Nephron progenitor cell (in vitro differentiated cells): ENCODE measurements around the gene KRT82.

ENCODE experiments used
- DNase-seq: peaks from one replicate; pipeline ENCODE4 v3.0.0; 2021
- H3K27ac Mint-ChIP-seq: 2 replicates; pipeline ENCODE4 v1.8.0; 2021; ENCODE audit warnings: mild to moderate bottlenecking, moderate library complexity, mixed read lengths
- H3K27me3 Mint-ChIP-seq: 2 replicates; pipeline ENCODE4 v1.8.0; 2021; ENCODE audit warnings: mild to moderate bottlenecking, low read depth, mixed read lengths; ENCODE audit not compliant: poor library complexity
- H3K36me3 Mint-ChIP-seq: 2 replicates; pipeline ENCODE4 v1.8.0; 2021; ENCODE audit warnings: low read depth, mixed read lengths
- H3K4me1 Mint-ChIP-seq: 2 replicates; pipeline ENCODE4 v1.8.0; 2021; ENCODE audit warnings: mixed read lengths
- H3K4me3 Mint-ChIP-seq: 2 replicates; pipeline ENCODE4 v1.8.0; 2021; ENCODE audit warnings: mild to moderate bottlenecking, moderate library complexity, mixed read lengths
- H3K9me3 Mint-ChIP-seq: 2 replicates; pipeline ENCODE4 v1.8.0; 2021; ENCODE audit warnings: mild to moderate bottlenecking, moderate library complexity, mixed read lengths
- TF ChIP-seq, protein P1 (sequence below): fragments of 200-600 bp; sonication (generic); IDR thresholded peaks from 2 replicates; pipeline ENCODE4 v1.5.0; 2021; ENCODE audit warnings: antibody characterized with exemption

Gene KRT82

DNA sequence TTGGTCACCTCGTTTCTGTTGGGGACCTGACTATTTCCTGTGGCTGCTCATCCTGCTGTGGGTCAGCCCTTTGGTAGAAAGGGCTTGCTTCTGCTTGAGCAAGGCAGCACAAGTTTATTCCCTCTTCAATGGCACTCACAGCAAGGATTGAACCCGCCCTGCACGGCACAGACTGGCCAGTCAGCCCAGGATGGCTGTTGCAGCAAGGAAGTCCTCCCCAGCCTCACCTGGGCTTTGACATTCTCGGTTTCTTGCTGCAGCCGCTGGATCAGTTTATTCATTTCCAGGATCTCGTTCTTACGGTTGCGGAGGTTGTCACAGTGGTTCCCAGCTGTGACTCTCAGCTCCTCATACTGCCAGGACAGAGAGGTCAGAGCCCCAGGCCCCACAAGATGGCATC, 9.5 kb downstream of the KRT82 start:
- Mint-ChIP-seq H3K36me3 (no peaks in the 10 kb centered on the region), H3K4me3 (no peak overlapping the region), H3K27me3 (peaks cover 3% of the 10 kb centered on the region), H3K4me1 (no peaks in the 10 kb centered on the region), H3K9me3 (no peaks in the 10 kb centered on the region), H3K27ac (no peak overlapping the region)
- no peak for DNase-seq
- TF ChIP-seq, protein P1, sequence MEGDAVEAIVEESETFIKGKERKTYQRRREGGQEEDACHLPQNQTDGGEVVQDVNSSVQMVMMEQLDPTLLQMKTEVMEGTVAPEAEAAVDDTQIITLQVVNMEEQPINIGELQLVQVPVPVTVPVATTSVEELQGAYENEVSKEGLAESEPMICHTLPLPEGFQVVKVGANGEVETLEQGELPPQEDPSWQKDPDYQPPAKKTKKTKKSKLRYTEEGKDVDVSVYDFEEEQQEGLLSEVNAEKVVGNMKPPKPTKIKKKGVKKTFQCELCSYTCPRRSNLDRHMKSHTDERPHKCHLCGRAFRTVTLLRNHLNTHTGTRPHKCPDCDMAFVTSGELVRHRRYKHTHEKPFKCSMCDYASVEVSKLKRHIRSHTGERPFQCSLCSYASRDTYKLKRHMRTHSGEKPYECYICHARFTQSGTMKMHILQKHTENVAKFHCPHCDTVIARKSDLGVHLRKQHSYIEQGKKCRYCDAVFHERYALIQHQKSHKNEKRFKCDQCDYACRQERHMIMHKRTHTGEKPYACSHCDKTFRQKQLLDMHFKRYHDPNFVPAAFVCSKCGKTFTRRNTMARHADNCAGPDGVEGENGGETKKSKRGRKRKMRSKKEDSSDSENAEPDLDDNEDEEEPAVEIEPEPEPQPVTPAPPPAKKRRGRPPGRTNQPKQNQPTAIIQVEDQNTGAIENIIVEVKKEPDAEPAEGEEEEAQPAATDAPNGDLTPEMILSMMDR: no peak

DNA sequence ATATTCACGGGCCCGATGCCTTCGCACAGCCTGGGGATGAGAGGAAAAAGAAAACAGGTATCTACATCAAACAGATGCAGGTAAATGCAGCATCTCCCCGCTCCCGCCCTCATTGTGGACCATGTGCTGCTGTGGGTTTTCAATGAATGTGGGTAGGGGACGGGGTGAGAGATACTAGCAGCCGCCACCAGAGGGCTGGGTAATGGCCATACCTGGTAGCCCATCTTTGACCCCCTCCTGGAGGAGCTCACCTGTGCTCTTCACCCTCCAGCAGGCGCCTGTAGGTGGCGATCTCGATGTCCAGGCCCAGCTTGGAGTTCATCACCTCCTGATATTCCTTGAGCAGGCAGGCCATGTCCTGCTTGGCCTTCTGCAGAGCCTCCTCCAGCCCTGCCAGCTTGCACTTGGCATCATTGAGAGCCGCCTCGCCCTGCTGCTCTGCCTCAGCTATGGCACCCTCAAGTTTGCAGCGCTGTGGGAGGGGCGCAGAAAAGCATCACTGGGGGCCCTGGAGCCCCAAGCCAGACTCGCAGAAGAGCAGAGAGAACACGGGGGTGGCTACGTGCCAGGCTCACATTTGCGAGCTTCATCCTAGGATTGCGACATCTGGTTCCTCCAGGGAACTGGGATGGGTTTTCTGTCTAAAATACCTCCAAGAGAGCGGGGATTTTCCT, 10.2 kb downstream of the KRT82 start:
- Mint-ChIP-seq H3K27ac (no peak overlapping the region), H3K4me3 (no peak overlapping the region), H3K27me3 (peaks cover 3% of the 10 kb centered on the region), H3K9me3 (no peaks in the 10 kb centered on the region), H3K4me1 (no peaks in the 10 kb centered on the region), H3K36me3 (no peaks in the 10 kb centered on the region)
- TF ChIP-seq, protein P1: peak; percentile 39
- DNase-seq: peak; percentile 29

DNA sequence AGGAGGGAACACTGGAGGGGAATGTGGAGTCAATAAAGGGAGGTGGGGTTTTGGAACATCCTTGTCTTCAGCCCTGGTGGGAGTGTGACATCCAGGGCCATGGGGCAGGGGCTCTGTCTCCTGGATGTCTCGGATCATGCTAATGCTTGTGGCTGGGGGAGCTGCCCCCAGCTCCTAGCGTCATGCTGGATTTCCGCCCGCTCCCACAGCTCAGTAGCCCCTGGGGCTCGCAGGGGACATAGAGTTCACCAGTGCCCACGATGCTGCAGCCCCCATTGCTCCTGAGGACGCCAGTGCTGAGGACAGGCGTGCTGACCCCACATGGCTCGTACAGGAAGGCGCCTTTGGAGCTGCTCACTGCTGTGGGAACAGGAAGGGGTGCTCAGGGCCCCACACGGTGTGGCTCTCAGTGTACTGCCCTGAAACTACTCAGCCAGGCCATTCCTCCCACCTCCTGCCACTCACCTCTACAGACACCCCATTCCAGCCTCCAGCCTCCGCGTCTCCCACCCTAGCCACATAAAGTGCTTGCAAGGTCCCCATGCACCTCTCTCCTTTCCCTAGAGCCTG, 11.2 kb downstream of the KRT82 start:
- Mint-ChIP-seq H3K27me3 (peaks cover 3% of the 10 kb centered on the region), H3K4me3 (no peak overlapping the region), H3K36me3 (no peaks in the 10 kb centered on the region), H3K9me3 (no peaks in the 10 kb centered on the region), H3K27ac (no peak overlapping the region), H3K4me1 (peaks cover 7% of the 10 kb centered on the region)
- DNase-seq: no peak
- TF ChIP-seq, protein P1: no peak

DNA sequence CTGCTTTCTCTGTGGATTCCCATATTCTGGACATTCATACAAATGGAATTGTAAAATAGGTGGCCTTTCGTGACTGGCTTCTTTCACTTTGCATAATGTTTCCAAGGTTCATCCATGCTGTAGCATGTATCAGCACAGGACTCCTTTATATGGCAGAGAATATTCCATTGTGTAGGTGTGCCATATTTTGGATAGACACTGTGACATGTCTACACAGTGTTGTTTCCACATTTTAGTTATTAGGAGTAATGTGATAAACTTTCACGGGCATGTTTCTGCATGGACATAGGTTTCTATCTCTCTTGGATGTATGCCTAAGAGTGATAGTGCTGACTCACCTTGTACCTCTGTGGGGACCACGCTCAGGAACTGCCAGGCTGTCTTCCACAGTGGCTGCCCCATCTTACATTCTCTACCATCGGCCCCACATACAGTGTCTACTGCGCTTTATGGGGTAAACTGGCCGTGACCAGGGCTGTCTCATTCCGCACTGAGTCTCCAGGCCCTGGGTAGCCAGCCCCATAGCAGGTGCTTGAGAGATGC, 13.6 kb downstream of the KRT82 start:
- no peaks in the 10 kb centered on the region for H3K36me3 Mint-ChIP-seq
- no peak overlapping the region for H3K27ac Mint-ChIP-seq
- peaks cover 12% of the 10 kb centered on the region for H3K4me1 Mint-ChIP-seq
- no peak overlapping the region for H3K4me3 Mint-ChIP-seq
- peaks cover 5% of the 10 kb centered on the region for H3K27me3 Mint-ChIP-seq
- no peak for DNase-seq
- no peaks in the 10 kb centered on the region for H3K9me3 Mint-ChIP-seq
- TF ChIP-seq, protein P1: no peak

DNA sequence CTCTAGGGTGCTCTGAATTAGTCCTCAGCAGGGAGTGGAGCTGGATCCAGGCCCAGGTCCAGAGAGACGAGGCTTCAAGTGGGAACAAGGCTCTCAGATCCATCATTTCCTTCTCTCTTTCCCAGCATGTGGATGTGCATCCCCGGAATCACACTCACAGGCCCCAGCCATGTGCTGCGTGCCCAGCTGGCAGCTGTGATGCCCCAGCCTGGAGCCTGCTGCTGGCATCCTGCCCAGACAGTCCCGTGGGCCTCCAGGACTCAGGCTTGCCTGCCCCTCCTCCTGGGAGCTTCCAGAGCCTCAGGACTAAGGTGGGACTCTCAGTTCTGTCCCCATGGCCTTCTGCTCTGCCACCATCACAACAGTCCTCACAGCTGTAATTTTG, 14.5 kb downstream of the KRT82 start:
- no peak for DNase-seq
- H3K9me3 Mint-ChIP-seq: no peaks in the 10 kb centered on the region
- H3K27me3 Mint-ChIP-seq: peaks cover 5% of the 10 kb centered on the region
- H3K27ac Mint-ChIP-seq: no peak overlapping the region
- H3K4me3 Mint-ChIP-seq: no peak overlapping the region
- peaks cover 12% of the 10 kb centered on the region for H3K4me1 Mint-ChIP-seq
- TF ChIP-seq, protein P1: no peak
- no peaks in the 10 kb centered on the region for H3K36me3 Mint-ChIP-seq
